BE2C (cell line): ENCODE measurements around the gene SLC28A1.

ENCODE experiments used
- DNase-seq: peaks from one replicate; pipeline ENCODE4 v3.0.0-alpha.2; 2020
- H3K27me3 ChIP-seq: fragments of 250-450 bp; sonication (Bioruptor Pico); 2 replicates; pipeline ENCODE4 v1.5.1; 2020; ENCODE audit warnings: mild to moderate bottlenecking
- H3K36me3 ChIP-seq: fragments of 250-450 bp; sonication (Bioruptor Pico); 2 replicates; pipeline ENCODE4 v1.5.1; 2020; ENCODE audit warnings: mild to moderate bottlenecking
- H3K4me1 ChIP-seq: fragments of 250-450 bp; sonication (Bioruptor Pico); 2 replicates; pipeline ENCODE4 v1.5.1; 2020
- H3K4me3 ChIP-seq: 2 replicates; pipeline ENCODE4 v1.5.1; 2011; ENCODE audit warnings: low read depth, low read length
- H3K9me3 ChIP-seq: fragments of 250-450 bp; sonication (Bioruptor Pico); 2 replicates; pipeline ENCODE4 v1.5.1; 2020
- TF ChIP-seq, protein P1 (sequence below): IDR thresholded peaks from 2 replicates; pipeline ENCODE4 v1.5.1; 2012; ENCODE audit warnings: mild to moderate bottlenecking, low read depth, low read length

SLC28A1 gene

DNA sequence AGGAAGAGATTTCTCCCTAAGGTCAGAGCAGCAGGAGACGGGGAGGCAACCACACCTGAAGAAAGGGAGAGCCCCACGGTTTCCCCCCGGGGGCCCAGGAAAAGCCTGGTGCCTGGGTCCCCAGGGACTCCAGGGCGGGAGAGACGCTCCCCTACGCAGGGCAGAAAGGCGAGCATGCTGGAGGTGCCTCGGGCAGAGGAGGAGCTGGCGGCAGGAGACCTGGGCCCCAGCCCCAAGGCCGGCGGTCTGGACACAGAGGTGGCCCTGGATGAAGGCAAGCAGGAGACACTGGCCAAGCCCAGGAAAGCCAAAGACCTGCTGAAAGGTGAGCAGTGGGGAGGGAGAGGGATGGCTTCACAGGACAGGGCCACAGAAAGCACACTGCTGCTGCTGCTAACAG is 26.2 kb upstream of the SLC28A1 start:
- H3K36me3 ChIP-seq, result no peaks in the 10 kb centered on the region
- no peaks in the 10 kb centered on the region for H3K4me1 ChIP-seq
- no peaks in the 10 kb centered on the region for H3K9me3 ChIP-seq
- TF ChIP-seq, protein P1, sequence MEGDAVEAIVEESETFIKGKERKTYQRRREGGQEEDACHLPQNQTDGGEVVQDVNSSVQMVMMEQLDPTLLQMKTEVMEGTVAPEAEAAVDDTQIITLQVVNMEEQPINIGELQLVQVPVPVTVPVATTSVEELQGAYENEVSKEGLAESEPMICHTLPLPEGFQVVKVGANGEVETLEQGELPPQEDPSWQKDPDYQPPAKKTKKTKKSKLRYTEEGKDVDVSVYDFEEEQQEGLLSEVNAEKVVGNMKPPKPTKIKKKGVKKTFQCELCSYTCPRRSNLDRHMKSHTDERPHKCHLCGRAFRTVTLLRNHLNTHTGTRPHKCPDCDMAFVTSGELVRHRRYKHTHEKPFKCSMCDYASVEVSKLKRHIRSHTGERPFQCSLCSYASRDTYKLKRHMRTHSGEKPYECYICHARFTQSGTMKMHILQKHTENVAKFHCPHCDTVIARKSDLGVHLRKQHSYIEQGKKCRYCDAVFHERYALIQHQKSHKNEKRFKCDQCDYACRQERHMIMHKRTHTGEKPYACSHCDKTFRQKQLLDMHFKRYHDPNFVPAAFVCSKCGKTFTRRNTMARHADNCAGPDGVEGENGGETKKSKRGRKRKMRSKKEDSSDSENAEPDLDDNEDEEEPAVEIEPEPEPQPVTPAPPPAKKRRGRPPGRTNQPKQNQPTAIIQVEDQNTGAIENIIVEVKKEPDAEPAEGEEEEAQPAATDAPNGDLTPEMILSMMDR, result no peak
- H3K27me3 ChIP-seq, result no peaks in the 10 kb centered on the region
- H3K4me3 ChIP-seq, result no peak overlapping the region
- DNase-seq, result no peak

DNA sequence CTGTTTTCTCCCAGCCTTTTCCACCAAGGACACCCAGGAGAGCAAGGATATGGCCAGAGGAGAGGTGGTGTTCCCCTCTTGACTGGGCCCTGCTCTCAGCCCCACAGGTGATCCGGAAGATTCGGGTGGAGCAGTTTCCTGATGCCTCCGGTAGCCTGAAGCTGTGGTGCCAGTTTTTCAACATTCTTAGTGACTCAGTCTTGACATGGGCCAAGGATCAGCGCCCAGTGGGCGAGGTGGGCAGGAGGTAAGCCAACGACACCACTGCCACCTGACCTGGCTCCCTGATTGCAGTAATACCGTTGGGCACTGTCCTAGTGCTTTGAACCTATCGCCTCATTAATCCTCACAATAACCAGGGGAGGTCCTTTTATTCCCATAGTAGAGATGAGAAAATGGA is 25.3 kb upstream of the SLC28A1 start:
- DNase-seq, result no peak
- H3K9me3 ChIP-seq, result no peaks in the 10 kb centered on the region
- H3K36me3 ChIP-seq, result no peaks in the 10 kb centered on the region
- TF ChIP-seq, protein P1, result no peak
- no peak overlapping the region for H3K4me3 ChIP-seq
- H3K27me3 ChIP-seq, result no peaks in the 10 kb centered on the region
- no peaks in the 10 kb centered on the region for H3K4me1 ChIP-seq

DNA sequence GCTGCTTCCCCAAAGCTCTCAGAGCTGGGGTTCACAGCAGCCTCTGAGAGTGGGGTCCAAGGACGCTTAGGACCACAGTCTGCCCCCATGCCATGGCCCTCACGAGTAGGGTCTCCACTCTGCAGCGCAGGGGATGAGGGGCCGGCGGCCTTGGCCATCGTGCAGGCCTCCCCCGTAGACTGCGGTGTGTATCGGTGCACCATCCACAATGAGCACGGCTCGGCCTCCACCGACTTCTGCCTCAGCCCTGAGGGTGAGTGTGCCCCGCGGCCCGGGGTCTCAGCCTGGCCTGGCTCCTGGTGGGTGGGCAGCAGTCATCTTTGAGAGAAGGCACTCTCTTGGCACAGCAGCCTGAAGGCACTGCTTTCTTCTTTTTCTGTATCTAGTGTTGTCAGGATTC is 24.8 kb upstream of the SLC28A1 start:
- no peaks in the 10 kb centered on the region for H3K27me3 ChIP-seq
- no peak for DNase-seq
- no peaks in the 10 kb centered on the region for H3K9me3 ChIP-seq
- TF ChIP-seq, protein P1, result no peak
- no peaks in the 10 kb centered on the region for H3K36me3 ChIP-seq
- no peak overlapping the region for H3K4me3 ChIP-seq
- no peaks in the 10 kb centered on the region for H3K4me1 ChIP-seq

DNA sequence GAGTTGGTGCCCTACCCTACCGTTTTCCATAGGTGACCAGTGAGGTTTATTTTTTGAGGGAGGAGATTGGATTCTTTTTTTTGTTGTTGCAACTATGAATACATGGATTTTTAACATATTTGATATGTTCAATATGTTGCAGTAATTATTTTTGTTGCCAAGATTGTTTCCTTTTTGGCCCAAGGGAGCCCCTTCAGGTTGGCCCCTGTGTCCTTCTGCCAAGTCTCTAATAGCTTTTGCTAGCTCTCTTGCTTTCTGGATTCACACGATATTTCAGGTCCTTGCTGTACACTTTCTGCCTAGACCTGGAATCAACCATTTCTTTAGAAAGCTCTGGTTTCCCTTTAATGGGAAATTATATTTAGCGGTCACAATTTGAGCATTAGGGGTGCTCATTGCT is 22.7 kb upstream of the SLC28A1 start:
- Histone ChIP-seq H3K4me1 (no peaks in the 10 kb centered on the region), H3K9me3 (no peaks in the 10 kb centered on the region), H3K4me3 (no peak overlapping the region), H3K36me3 (no peaks in the 10 kb centered on the region), H3K27me3 (no peaks in the 10 kb centered on the region)
- no peak for DNase-seq
- TF ChIP-seq, protein P1, result no peak

DNA sequence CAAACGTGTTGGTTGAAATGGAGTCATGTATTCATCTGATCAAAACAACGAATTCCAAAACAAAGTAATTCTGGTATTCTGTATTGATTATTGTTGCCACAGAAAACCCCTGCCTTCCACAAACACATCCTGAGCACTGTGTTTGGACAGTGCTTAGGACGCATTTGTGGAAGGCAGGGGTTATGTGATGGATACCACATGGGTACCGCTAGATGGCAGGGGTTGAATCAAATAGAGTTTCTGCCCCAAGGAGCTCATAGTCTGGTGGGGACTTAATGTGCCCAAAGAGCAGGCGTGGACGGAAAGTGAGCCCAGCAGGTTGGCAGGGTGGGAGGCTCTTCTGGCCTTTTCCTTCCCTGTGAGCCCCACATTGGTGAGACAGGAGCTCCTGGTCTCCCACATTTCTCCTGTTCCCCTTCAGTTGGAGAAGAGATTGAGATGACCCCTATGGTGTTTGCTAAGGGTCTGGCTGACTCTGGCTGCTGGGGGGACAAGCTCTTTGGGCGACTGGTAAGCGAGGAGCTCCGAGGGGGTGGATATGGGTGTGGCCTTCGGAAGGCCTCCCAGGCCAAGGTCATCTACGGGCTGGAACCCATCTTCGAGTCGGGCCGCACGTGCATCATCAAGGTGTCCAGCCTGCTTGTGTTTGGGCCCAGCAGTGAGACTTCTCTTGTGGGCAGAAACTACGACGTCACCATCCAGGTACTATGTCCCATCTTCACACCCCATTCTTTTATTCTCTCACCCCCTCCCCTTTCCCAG is 22.1 kb upstream of the SLC28A1 start:
- TF ChIP-seq, protein P1, result no peak
- H3K4me1 ChIP-seq, result no peaks in the 10 kb centered on the region
- no peaks in the 10 kb centered on the region for H3K9me3 ChIP-seq
- no peaks in the 10 kb centered on the region for H3K36me3 ChIP-seq
- no peaks in the 10 kb centered on the region for H3K27me3 ChIP-seq
- DNase-seq, result no peak
- H3K4me3 ChIP-seq, result no peak overlapping the region

DNA sequence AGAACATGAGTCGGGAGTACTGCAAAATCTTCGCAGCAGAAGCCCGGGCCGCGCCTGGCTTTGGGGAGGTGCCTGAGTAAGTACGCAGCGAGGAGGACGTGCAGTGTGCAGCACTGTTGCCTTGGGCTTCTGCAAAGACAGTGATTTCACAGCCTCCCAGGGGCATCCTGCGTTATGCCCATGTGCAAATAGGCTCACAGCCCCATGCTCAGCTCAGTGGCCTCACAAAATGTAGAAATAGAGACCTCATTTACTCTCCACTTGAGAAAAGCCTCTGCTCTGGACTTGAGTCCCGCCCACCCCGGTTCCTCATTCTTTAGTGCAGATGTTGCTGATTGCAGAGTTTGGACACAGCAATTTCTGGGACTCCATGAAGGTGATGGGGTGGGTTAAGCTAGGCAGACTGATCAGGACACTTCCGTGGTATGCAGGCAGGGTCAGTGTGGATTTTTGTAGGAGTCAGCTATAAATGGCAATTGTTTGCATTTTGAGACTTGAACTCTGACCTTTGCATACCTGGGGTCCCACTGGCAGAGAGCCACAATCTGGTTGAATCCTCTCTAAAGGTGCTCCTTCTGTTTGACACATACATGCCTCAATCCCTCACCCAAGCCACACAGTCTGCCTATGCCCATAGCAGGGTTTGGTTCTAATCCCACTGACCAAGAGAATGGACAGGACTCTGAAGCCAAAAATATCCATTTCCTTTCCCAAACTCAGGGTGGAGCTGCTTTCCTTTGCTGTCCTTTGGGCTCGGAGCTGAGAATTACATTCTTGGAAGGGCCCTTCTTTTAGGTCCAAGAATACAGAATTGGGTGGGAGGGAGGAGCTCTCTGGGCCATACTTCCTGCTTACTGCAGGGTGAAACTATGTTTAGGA is 20.7 kb upstream of the SLC28A1 start:
- TF ChIP-seq, protein P1, result no peak
- Histone ChIP-seq H3K4me1 (no peaks in the 10 kb centered on the region), H3K4me3 (no peak overlapping the region), H3K27me3 (no peaks in the 10 kb centered on the region), H3K36me3 (no peaks in the 10 kb centered on the region), H3K9me3 (no peaks in the 10 kb centered on the region)
- DNase-seq, result no peak
